ENCODE data around the gene MCAM.
A peak's percentile ranks its signal among the peaks of the same experiment; 100 is the strongest.

Gene MCAM

GRCh38 chr11:119263352-119263940 lies 53.5 kb downstream of the MCAM start:
- Mint-ChIP-seq H3K4me1 (peaks cover 8% of the 10 kb centered on the region), H3K27ac (no peak overlapping the region), H3K27me3 (ENCODE audit: low read depth, poor library complexity) (no peaks in the 10 kb centered on the region), H3K9me3 (no peaks in the 10 kb centered on the region), H3K36me3 (ENCODE audit: low read depth) (peaks cover 7% of the 10 kb centered on the region), H3K4me3 (no peak overlapping the region)
- no peak for DNase-seq
- no peak for TF ChIP-seq CTCF (IDR thresholded peaks at IDR 0.05)

- H3K27ac Mint-ChIP-seq: no peak overlapping the region
- TF ChIP-seq CTCF (IDR thresholded peaks at IDR 0.05): no peak
- H3K4me1 Mint-ChIP-seq: peaks cover 14% of the 10 kb centered on the region
- no peaks in the 10 kb centered on the region for H3K9me3 Mint-ChIP-seq
- H3K27me3 Mint-ChIP-seq (ENCODE audit: low read depth, poor library complexity): no peaks in the 10 kb centered on the region
- no peak for DNase-seq
- H3K36me3 Mint-ChIP-seq (ENCODE audit: low read depth): peaks cover 3% of the 10 kb centered on the region
- H3K4me3 Mint-ChIP-seq: no peak overlapping the region
Observed at GRCh38 chr11:119262668-119263351, 54.1 kb downstream of the MCAM start.

- Mint-ChIP-seq H3K36me3 (ENCODE audit: low read depth) (peaks cover 7% of the 10 kb centered on the region), H3K4me3 (no peak overlapping the region), H3K9me3 (no peaks in the 10 kb centered on the region), H3K27ac (peak overlapping the region; percentile 63), H3K4me1 (peaks cover 14% of the 10 kb centered on the region), H3K27me3 (ENCODE audit: low read depth, poor library complexity) (peaks cover 5% of the 10 kb centered on the region)
- DNase-seq: no peak
- TF ChIP-seq CTCF (IDR thresholded peaks at IDR 0.05): no peak
Observed at GRCh38 chr11:119258983-119259382, 57.9 kb downstream of the MCAM start.

All from nephron progenitor cell (in vitro differentiated cells).